ENCODE results near the gene EDA. TPM values are rescaled to one million over a fixed set of nuclear protein-coding genes. Genes with fewer than 3 reads are reported as not detected.

EDA gene
- total RNA-seq, 1 experiment from 2014 or later: 0.23 TPM

- intact Hi-C loops (cut with micrococcal nuclease; ENCODE audit: unreplicated experiment) (no loop called here), in situ Hi-C loops (cut with HindIII; ENCODE audit: low pct_unique_long_range_greater_than_20kb, low sequenced_read_pairs) (no loop called here)
- Histone ChIP-seq H3K4me1 (ENCODE audit: control insufficient read depth, insufficient read depth, low read length) (no peaks in the 10 kb centered on the region), H3K9me3 (ENCODE audit: control insufficient read depth, insufficient read depth, low read depth, low read length) (no peaks in the 10 kb centered on the region), H3K27ac (ENCODE audit: low read length) (no peak overlapping the region), H3K4me3 (ENCODE audit: low read depth in 2 of 2, low read length in 2 of 2) (no peak overlapping the region), H3K36me3 (ENCODE audit: control insufficient read depth, insufficient read depth, low read length) (no peaks in the 10 kb centered on the region), H3K27me3 (ENCODE audit: control insufficient read depth, insufficient read depth, low read length) (no peaks in the 10 kb centered on the region)
- TF ChIP-seq SIN3A (IDR thresholded peaks at IDR 0.05; ENCODE audit: borderline replicate concordance, insufficient read depth, low read depth, low read length) (no peak), POLR2AphosphoS5 (IDR thresholded peaks at IDR 0.05; ENCODE audit: low read depth, low read length) (no peak), TCF7L2 (IDR thresholded peaks at IDR 0.05; ENCODE audit: low read depth, low read length) (no peak), REST (IDR thresholded peaks at IDR 0.05; ENCODE audit: insufficient read depth in 1 of 2, low read depth in 2 of 2, low read length in 1 of 2) (no peak), CTCF (IDR thresholded peaks at IDR 0.05) (no peak)
- ATAC-seq (no peak), DNase-seq (ENCODE audit: low read depth, low spot score) (no peak)
- no TSS peak for BruUV-seq (replicated peaks)
- ChIA-PET CTCF (no interaction called here), POLR2A (no interaction called here)
These were observed 316.4 kb downstream of the EDA start for GRCh38 chrX:69932323-69932722.

- no peaks in the 10 kb centered on the region for H3K27me3 ChIP-seq (ENCODE audit: control insufficient read depth, insufficient read depth, low read length)
- intact Hi-C loops (cut with micrococcal nuclease; ENCODE audit: unreplicated experiment) (no loop called here), in situ Hi-C loops (cut with HindIII; ENCODE audit: low pct_unique_long_range_greater_than_20kb, low sequenced_read_pairs) (no loop called here)
- BruUV-seq (replicated peaks): no TSS peak
- no peak for ATAC-seq
- H3K9me3 ChIP-seq (ENCODE audit: control insufficient read depth, insufficient read depth, low read depth, low read length): no peaks in the 10 kb centered on the region
- no peak overlapping the region for H3K4me3 ChIP-seq (ENCODE audit: low read depth in 2 of 2, low read length in 2 of 2)
- no peaks in the 10 kb centered on the region for H3K4me1 ChIP-seq (ENCODE audit: control insufficient read depth, insufficient read depth, low read length)
- POLR2A ChIA-PET: no interaction called here
- H3K36me3 ChIP-seq (ENCODE audit: control insufficient read depth, insufficient read depth, low read length): no peaks in the 10 kb centered on the region
- no peak overlapping the region for H3K27ac ChIP-seq (ENCODE audit: low read length)
- DNase-seq (ENCODE audit: low read depth, low spot score): no peak
- TF ChIP-seq REST (IDR thresholded peaks at IDR 0.05; ENCODE audit: insufficient read depth in 1 of 2, low read depth in 2 of 2, low read length in 1 of 2) (no peak), CTCF (IDR thresholded peaks at IDR 0.05) (no peak)
- CTCF ChIA-PET: no interaction called here
These were observed 332.4 kb downstream of the EDA start for GRCh38 chrX:69948276-69948797.

Data from Panc1 (cell line).